ENCODE data around the gene URB1.

GRCh38 chr21:32279377-32279680, 113.5 kb downstream of the URB1 start:
- TF ChIP-seq POLR2A (IDR thresholded peaks at IDR 0.05) (no peak), CTCF (IDR thresholded peaks at IDR 0.05) (no peak)

Measured in lower leg skin (tissue), 3 donors.